Measurements from ENCODE around the gene DGKQ.

DNA sequence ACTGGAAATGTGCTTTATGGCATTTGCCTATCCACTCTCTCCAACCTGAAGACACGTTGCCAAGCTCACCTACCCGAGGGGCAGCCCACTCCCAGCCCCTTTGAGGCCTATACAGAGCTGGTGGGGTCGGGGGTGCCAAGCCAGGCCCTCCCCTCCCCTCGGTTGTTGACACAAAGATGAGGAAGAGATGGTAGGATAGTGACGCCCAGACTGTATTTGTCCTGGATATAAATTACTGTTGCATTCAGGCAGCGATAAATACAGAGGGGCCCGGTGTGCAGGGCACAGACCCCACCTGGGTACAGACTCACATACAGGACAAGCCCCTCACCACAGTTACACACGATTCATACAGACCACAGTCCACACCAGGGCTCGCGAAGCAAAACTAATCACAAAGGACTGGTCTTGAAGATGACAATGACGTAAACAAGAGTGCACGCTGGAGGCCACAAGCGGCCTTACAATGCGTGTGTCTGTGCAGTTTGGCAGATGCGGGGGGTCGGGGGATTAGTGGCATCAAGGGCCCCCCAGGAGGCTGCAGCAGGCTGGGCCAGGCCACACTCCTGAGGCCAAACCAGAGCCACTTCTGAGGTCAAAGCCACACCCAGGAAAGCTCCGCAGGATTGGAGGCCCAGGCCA, 14.6 kb downstream of the DGKQ start:
- TF ChIP-seq, protein P1, sequence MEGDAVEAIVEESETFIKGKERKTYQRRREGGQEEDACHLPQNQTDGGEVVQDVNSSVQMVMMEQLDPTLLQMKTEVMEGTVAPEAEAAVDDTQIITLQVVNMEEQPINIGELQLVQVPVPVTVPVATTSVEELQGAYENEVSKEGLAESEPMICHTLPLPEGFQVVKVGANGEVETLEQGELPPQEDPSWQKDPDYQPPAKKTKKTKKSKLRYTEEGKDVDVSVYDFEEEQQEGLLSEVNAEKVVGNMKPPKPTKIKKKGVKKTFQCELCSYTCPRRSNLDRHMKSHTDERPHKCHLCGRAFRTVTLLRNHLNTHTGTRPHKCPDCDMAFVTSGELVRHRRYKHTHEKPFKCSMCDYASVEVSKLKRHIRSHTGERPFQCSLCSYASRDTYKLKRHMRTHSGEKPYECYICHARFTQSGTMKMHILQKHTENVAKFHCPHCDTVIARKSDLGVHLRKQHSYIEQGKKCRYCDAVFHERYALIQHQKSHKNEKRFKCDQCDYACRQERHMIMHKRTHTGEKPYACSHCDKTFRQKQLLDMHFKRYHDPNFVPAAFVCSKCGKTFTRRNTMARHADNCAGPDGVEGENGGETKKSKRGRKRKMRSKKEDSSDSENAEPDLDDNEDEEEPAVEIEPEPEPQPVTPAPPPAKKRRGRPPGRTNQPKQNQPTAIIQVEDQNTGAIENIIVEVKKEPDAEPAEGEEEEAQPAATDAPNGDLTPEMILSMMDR (conservative IDR thresholded peaks at IDR 0.05; ENCODE audit: low read depth, low read length): no peak
- TF ChIP-seq EZH2 (IDR thresholded peaks at IDR 0.05; ENCODE audit: low read length, unreplicated experiment): no peak

Data from PC-3 (cell line).